Right cardiac atrium (tissue), 5 donors: Measurements from ENCODE around the gene MCC. TPM values are rescaled to one million over a fixed set of nuclear protein-coding genes. Genes with fewer than 3 reads are reported as not detected.

Source experiments
- ATAC-seq, 2 donors: fragments of 200-7000 bp; cut with Tn5 transposase; one replicate each; pipeline versions ENCODE4 v1.8.0 to v1.9.1; 2020; ENCODE audit warnings: moderate library complexity in 2 of 2, mild to moderate bottlenecking in 1 of 2
- DNase-seq, 3 donors: peaks; one replicate each; pipeline ENCODE4 v3.0.0-alpha.2; 2020
- H3K27ac ChIP-seq: one replicate; pipeline ENCODE4 v1.5.1; 2013; ENCODE audit warnings: mild to moderate bottlenecking, low read length, control low read depth, moderate library complexity
- H3K27me3 ChIP-seq: one replicate; pipeline ENCODE4 v1.6.1; 2013; ENCODE audit not compliant: control insufficient read depth, insufficient read depth
- H3K4me1 ChIP-seq: one replicate; pipeline ENCODE4 v1.6.1; 2013; ENCODE audit warnings: low read length; ENCODE audit not compliant: control insufficient read depth, insufficient read depth
- H3K4me3 ChIP-seq: one replicate; pipeline ENCODE4 v1.5.1; 2013; ENCODE audit warnings: low read length, control low read depth
- H3K9me3 ChIP-seq: one replicate; pipeline ENCODE4 v1.6.1; 2013; ENCODE audit warnings: low read length; ENCODE audit not compliant: control insufficient read depth
- WGBS: extraction: QIAGEN DNeasy Blood & Tissue Kit; methylation state at CpG from one replicate; pipeline ENCODE4 v1.1.7; 2013; 5-methylcytosine and 5-hydroxymethylcytosine counted together
- intact Hi-C, 4 donors: fragments of 100-400 bp; cut with DNase I; formaldehyde crosslinking; loops; one replicate each; pipeline versions ENCODE4 v1.11.0 to v1.14.0; 2022 to 2023
- polyA plus RNA-seq: library from polyadenylated mRNA; stranded (reverse); fragments of 200-250 nt; gene quantifications from one replicate; pipeline ENCODE4 v1.2.3, GENCODE V29; 2013
- total RNA-seq, 4 donors: library from RNA; stranded (reverse); fragmentation: NEBNext Ultra II Directional; extraction: Animal tissue kit (Norgen Biotek cat#: 25700); gene quantifications; one replicate each; pipeline ENCODE4 v1.2.1, GENCODE V29; 2021
- donor health status: healthy with polysubstance abuse.
- donor health status: DM: no; HTN: yes; CAD: no.
- donor health status: DM: no; HTN: no; CAD: no.
- donor health status: DM: no; HTN: yes; CAD: no; lungs with severe emphysema.
- donor health status: DM: yes; HTN: yes; CAD: no.

MCC gene
- total and polyA plus RNA-seq, 5 donors, result 6.9 to 33.6 (median 27.0) TPM

GRCh38 chr5:113451797-113452196 lies 36.5 kb downstream of the MCC start:
- peak in 1 of 2 donors; percentile 45 for ATAC-seq
- H3K27me3 ChIP-seq, result no peaks in the 10 kb centered on the region
- 21% methylated on average over 2 of the region's 2 CpGs for WGBS

GRCh38 chr5:113450929-113451328 lies 37.3 kb downstream of the MCC start:
- DNase-seq, result no peak
- WGBS, result 15% methylated on average over 2 of the region's 2 CpGs
- Histone ChIP-seq H3K4me3 (no peak overlapping the region), H3K27ac (no peak overlapping the region), H3K27me3 (no peaks in the 10 kb centered on the region), H3K4me1 (no peaks in the 10 kb centered on the region), H3K9me3 (no peaks in the 10 kb centered on the region)
- intact Hi-C loops, result no loop called here
- no peak for ATAC-seq

More at GRCh38 chr5:113451797-113452196, 36.5 kb downstream of the MCC start:
- intact Hi-C loops, result no loop called here
- Histone ChIP-seq H3K4me3 (no peak overlapping the region), H3K4me1 (no peaks in the 10 kb centered on the region), H3K27ac (no peak overlapping the region), H3K9me3 (no peaks in the 10 kb centered on the region)
- peak in 2 of 3 donors; percentile 56 to 59 for DNase-seq

GRCh38 chr5:113450462-113450861 lies 37.8 kb downstream of the MCC start:
- intact Hi-C loops, result no loop called here
- Histone ChIP-seq H3K4me3 (no peak overlapping the region), H3K4me1 (no peaks in the 10 kb centered on the region), H3K9me3 (no peaks in the 10 kb centered on the region), H3K27ac (no peak overlapping the region), H3K27me3 (no peaks in the 10 kb centered on the region)
- DNase-seq (no peak), ATAC-seq (no peak)
- 64% methylated on average over 2 of the region's 2 CpGs for WGBS

GRCh38 chr5:113448252-113448651 lies 40.0 kb downstream of the MCC start:
- no peak overlapping the region for H3K27ac ChIP-seq
- intact Hi-C loops, result no loop called here
- no peak for DNase-seq
- H3K9me3 ChIP-seq, result no peaks in the 10 kb centered on the region
- H3K4me3 ChIP-seq, result no peak overlapping the region
- ATAC-seq, result no peak
- WGBS, result 80% methylated on average over 3 of the region's 3 CpGs
- H3K27me3 ChIP-seq, result no peaks in the 10 kb centered on the region
- H3K4me1 ChIP-seq, result no peaks in the 10 kb centered on the region

GRCh38 chr5:113447498-113448050 lies 40.7 kb downstream of the MCC start:
- ATAC-seq (no peak), DNase-seq (no peak)
- no peaks in the 10 kb centered on the region for H3K4me1 ChIP-seq
- intact Hi-C loops, result no loop called here
- H3K27ac ChIP-seq, result no peak overlapping the region
- no peaks in the 10 kb centered on the region for H3K27me3 ChIP-seq
- 52% methylated on average over 4 of the region's 4 CpGs for WGBS
- H3K4me3 ChIP-seq, result no peak overlapping the region
- no peaks in the 10 kb centered on the region for H3K9me3 ChIP-seq

- WGBS, result 62% methylated on average over 2 of the region's 2 CpGs
- intact Hi-C loops, result no loop called here
- Histone ChIP-seq H3K27me3 (no peaks in the 10 kb centered on the region), H3K4me3 (no peak overlapping the region), H3K27ac (no peak overlapping the region), H3K9me3 (no peaks in the 10 kb centered on the region), H3K4me1 (no peaks in the 10 kb centered on the region)
- ATAC-seq (peak in 1 of 2 donors; percentile 71), DNase-seq (no peak)
Measured at GRCh38 chr5:113446358-113446927, 41.8 kb downstream of the MCC start.

GRCh38 chr5:113437111-113437510 lies 51.1 kb downstream of the MCC start:
- Histone ChIP-seq H3K9me3 (no peaks in the 10 kb centered on the region), H3K4me1 (peaks cover 9% of the 10 kb centered on the region), H3K4me3 (no peak overlapping the region), H3K27me3 (no peaks in the 10 kb centered on the region), H3K27ac (no peak overlapping the region)
- no peak for ATAC-seq
- WGBS, result 39% methylated on average over 1 of the region's 1 CpG
- intact Hi-C loops, result no loop called here
- DNase-seq, result no peak

- peaks cover 9% of the 10 kb centered on the region for H3K4me1 ChIP-seq
- WGBS, result 48% methylated on average over 4 of the region's 4 CpGs
- H3K9me3 ChIP-seq, result no peaks in the 10 kb centered on the region
- intact Hi-C loops, result no loop called here
- H3K27ac ChIP-seq, result no peak overlapping the region
- no peak overlapping the region for H3K4me3 ChIP-seq
- DNase-seq, result peak in 2 of 3 donors; percentile 59 to 64
- peak; percentile 44 to 60 for ATAC-seq
- no peaks in the 10 kb centered on the region for H3K27me3 ChIP-seq
Measured at GRCh38 chr5:113435575-113435974, 52.7 kb downstream of the MCC start.

- 74% methylated on average over 3 of the region's 3 CpGs for WGBS
- Histone ChIP-seq H3K27ac (no peak within 1 kb of the TSS), H3K9me3 (no peaks in the 10 kb centered on the region), H3K4me1 (peaks cover 9% of the 10 kb centered on the region), H3K27me3 (no peaks in the 10 kb centered on the region), H3K4me3 (no peak within 1 kb of the TSS)
- DNase-seq (peak; percentile 26 to 53 (median 46)), ATAC-seq (peak; percentile 17 to 44)
- intact Hi-C loops, result no loop called here
Measured at GRCh38 chr5:113434889-113435288, 53.4 kb downstream of the MCC start, which contains the start of gene TSSK1B. TSS of gene TSSK1B (minus strand) at chr5:113434989. CDS start at chr5:113434839, 150 bp downstream.

- Histone ChIP-seq H3K27me3 (no peaks in the 10 kb centered on the region), H3K4me1 (peaks cover 9% of the 10 kb centered on the region), H3K9me3 (no peaks in the 10 kb centered on the region), H3K4me3 (no peak overlapping the region), H3K27ac (no peak overlapping the region)
- ATAC-seq, result peak in 1 of 2 donors; percentile 21
- intact Hi-C loops, result no loop called here
- DNase-seq, result peak in 1 of 3 donors; percentile 28
- WGBS, result 97% methylated on average over 38 of the region's 38 CpGs
Measured at GRCh38 chr5:113433862-113434612, 54.2 kb downstream of the MCC start.

GRCh38 chr5:113433071-113433470 lies 55.2 kb downstream of the MCC start:
- no peaks in the 10 kb centered on the region for H3K27me3 ChIP-seq
- ATAC-seq (no peak), DNase-seq (peak in 1 of 3 donors; percentile 45)
- H3K9me3 ChIP-seq, result no peaks in the 10 kb centered on the region
- intact Hi-C loops, result no loop called here
- 93% methylated on average over 21 of the region's 21 CpGs for WGBS
- no peak overlapping the region for H3K4me3 ChIP-seq
- peaks cover 9% of the 10 kb centered on the region for H3K4me1 ChIP-seq
- no peak overlapping the region for H3K27ac ChIP-seq
